HepG2 (cell line): Measurements from ENCODE around the gene PRSS36. TPM values are rescaled to one million over a fixed set of nuclear protein-coding genes. Genes with fewer than 3 reads are reported as not detected.

ENCODE experiments used
- ATAC-seq: fragments of 200-7000 bp; cut with Tn5 transposase; 3 replicates; pipeline ENCODE4 v1.9.1; 2020; ENCODE audit warnings: mild to moderate bottlenecking, moderate library complexity
- BruUV-seq: library from RNA; stranded (reverse); fragments of 400-500 nt; replicated peaks from 2 replicates; lab custom pipeline; 2021; lab: Mats Ljungman, UMichigan
- CTCF ChIA-PET: fragments of 300-600 bp; formaldehyde crosslinking; extraction: SDS; loops from one replicate; lab custom pipeline; 2021; ENCODE audit warnings: low total read pairs, inconsistent platforms, low intra/inter-chr PET ratio; lab: Yijun Ruan, JAX
- POLR2A ChIA-PET: fragments of 350-600 bp; sonication (Branson Sonifier 250); formaldehyde crosslinking; loops from one replicate; lab custom pipeline; 2020; ENCODE audit warnings: antibody characterized with exemption, inconsistent platforms; lab: Yijun Ruan, JAX
- DNase-seq: peaks from one replicate; pipeline ENCODE4 v3.0.0-alpha.2; 2015; ENCODE audit warnings: low spot score
- FAIRE-seq: peaks from 3 replicates; lab custom pipeline; 2011; peaks lifted over from hg19 to GRCh38; lab: Jason Lieb, UNC
- H2AFZ ChIP-seq: one replicate; pipeline ENCODE4 v1.6.1; 2011; ENCODE audit warnings: low read length, inconsistent platforms
- H3K27ac ChIP-seq: fragments of 300-600 bp; 3 replicates; pipeline ENCODE4 v1.8.0; 2011; ENCODE audit warnings: mixed run types, mild to moderate bottlenecking, mixed read lengths, low read length, inconsistent platforms; ENCODE audit not compliant: insufficient read depth; ENCODE audit errors: extremely low read length
- H3K27me3 ChIP-seq, 2 experiments: fragments of 200-600 bp in 1 of 2; 2 replicates in 1 of 2; 3 replicates in 1 of 2; pipeline versions ENCODE4 v1.6.0 to v1.8.0; 2011; ENCODE audit warnings: low read length in 2 of 2, mild to moderate bottlenecking in 2 of 2, moderate library complexity in 2 of 2, inconsistent platforms in 1 of 2; ENCODE audit not compliant: insufficient read depth in 2 of 2, control insufficient read depth in 1 of 2
- H3K36me3 ChIP-seq, 2 experiments: fragments of 200-600 bp in 1 of 2; replicated peaks in 1 of 2; 2 replicates in 1 of 2; 3 replicates in 1 of 2; pipeline versions ENCODE4 v1.5.1 to v1.8.0; 2011; ENCODE audit warnings: low read length in 2 of 2, inconsistent platforms in 1 of 2; ENCODE audit not compliant: insufficient read depth in 2 of 2, control insufficient read depth in 1 of 2
- H3K4me1 ChIP-seq: 2 replicates; pipeline ENCODE4 v1.5.1; 2012; ENCODE audit warnings: low read length, inconsistent platforms; ENCODE audit not compliant: insufficient read depth
- H3K4me2 ChIP-seq: 2 replicates; pipeline ENCODE4 v1.6.0; 2011; ENCODE audit warnings: low read depth, low read length, inconsistent platforms
- H3K4me3 ChIP-seq, 3 experiments: fragments of 200-600 bp in 1 of 3; sonication (generic), shearing (Covaris generic) in 1 of 3; replicated peaks in 1 of 3; 2 replicates each; pipeline ENCODE4 v1.5.1; 2011 to 2016; ENCODE audit warnings: low read length in 3 of 3, inconsistent platforms in 2 of 3, low read depth in 2 of 3, mild to moderate bottlenecking in 2 of 3, control low read depth in 1 of 3, mixed read lengths in 1 of 3; ENCODE audit not compliant: insufficient read depth in 1 of 3
- H3K79me2 ChIP-seq: one replicate; pipeline ENCODE4 v1.6.1; 2011; ENCODE audit warnings: low read length, inconsistent platforms; ENCODE audit not compliant: insufficient read depth
- H3K9ac ChIP-seq: 2 replicates; pipeline ENCODE4 v1.6.0; 2011; ENCODE audit warnings: mild to moderate bottlenecking, low read depth, low read length, inconsistent platforms; ENCODE audit not compliant: insufficient read depth
- H3K9me3 ChIP-seq: 2 replicates; pipeline ENCODE4 v1.5.1; 2012; ENCODE audit warnings: mild to moderate bottlenecking, low read length
- H4K20me1 ChIP-seq: 2 replicates; pipeline ENCODE4 v1.6.0; 2011; ENCODE audit warnings: inconsistent platforms, mild to moderate bottlenecking, low read length, moderate library complexity; ENCODE audit not compliant: insufficient read depth
- ATF5 ChIP-seq: sonication (generic); formaldehyde crosslinking; IDR thresholded peaks from 2 replicates; pipeline ENCODE4 v1.4.0; 2020; ENCODE audit warnings: mild to moderate bottlenecking, low read depth, missing genetic modification reagents
- FOXP1 ChIP-seq, 2 experiments: fragments of 450-650 bp in 1 of 2; IDR thresholded peaks; 2 replicates each; pipeline ENCODE4 v1.6.1; 2017 to 2018; ENCODE audit warnings: antibody characterized with exemption in 1 of 2
- IRF9 ChIP-seq: sonication (generic); formaldehyde crosslinking; IDR thresholded peaks from 2 replicates; pipeline ENCODE4 v1.8.0; 2022; ENCODE audit warnings: missing genetic modification reagents, mild to moderate bottlenecking, borderline replicate concordance
- MIER3 ChIP-seq: IDR thresholded peaks from 2 replicates; pipeline ENCODE4 v1.6.1; 2016; ENCODE audit warnings: missing compliant biosample characterization, borderline replicate concordance
- YY1 ChIP-seq: IDR thresholded peaks from 2 replicates; pipeline ENCODE4 v1.6.1; 2011; ENCODE audit warnings: low read length, low read depth, moderate library complexity, mild to moderate bottlenecking; ENCODE audit not compliant: insufficient read depth, insufficient replicate concordance
- ZNF160 ChIP-seq: sonication (generic); formaldehyde crosslinking; IDR thresholded peaks from 2 replicates; pipeline ENCODE4 v1.8.0; 2022; ENCODE audit warnings: mild to moderate bottlenecking, inconsistent platforms, missing genetic modification reagents
- WGBS: methylation state at CpG from one replicate; pipeline ENCODE4 v1.1.6; 2017; ENCODE audit warnings: low lambda C conversion rate; 5-methylcytosine and 5-hydroxymethylcytosine counted together
- in situ Hi-C: cut with HindIII; loops from 2 replicates; pipeline ENCODE4 v1.10.0; 2017; ENCODE audit warnings: low pct_unique_long_range_greater_than_20kb; ENCODE audit not compliant: extremely low pct_ligation_motif_present
- intact Hi-C: fragments of 100-400 bp; cut with micrococcal nuclease; formaldehyde crosslinking; loops from one replicate; pipeline ENCODE4 v1.10.0; 2022; ENCODE audit not compliant: unreplicated experiment
- polyA plus RNA-seq, 8 experiments: library from polyadenylated mRNA; depleted of rRNA in 3 of 8; stranded (reverse) in 7 of 8; unstranded in 1 of 8; fragments of >200 nt; fragmentation: Illumina TruSeq in 4 of 8; extraction: Trizol in 4 of 8; gene quantifications; 2 replicates each; pipeline versions ENCODE4 v1.2.1 to v1.2.3, GENCODE V29; 2011 to 2016; ENCODE audit warnings: low read depth in 4 of 8, missing spikeins in 1 of 8, mixed read lengths in 1 of 8; ENCODE audit not compliant: insufficient read depth in 1 of 8
- total RNA-seq, 5 experiments: library from RNA; depleted of rRNA; stranded (reverse); fragments of >200 nt; fragmentation: Illumina TruSeq; extraction: Trizol; gene quantifications; 2 replicates each; pipeline ENCODE4 v1.2.3, GENCODE V29; 2016; ENCODE audit warnings: low read depth in 1 of 5

Gene PRSS36
- total and polyA plus RNA-seq, 2 of the 13 experiments (the other 11 are each of a cell fraction or from before 2014, with no cell fraction given) = 1.5 to 2.1 TPM

GRCh38 chr16:31148281-31148728, 1.6 kb downstream of the PRSS36 start (continued):
- no peak for TF ChIP-seq YY1
- TF ChIP-seq, all 625 proteins: peak for 3

GRCh38 chr16:31147574-31147973, 2.3 kb downstream of the PRSS36 start:
- Histone ChIP-seq H3K9ac (no peak overlapping the region), H2AFZ (no peak overlapping the region), H4K20me1 (no peaks in the 10 kb centered on the region), H3K4me2 (no peak overlapping the region)
- FAIRE-seq = no peak
- intact Hi-C loops = loop anchor here (10.0 kb wide), 1 partner anchor 193 kb away; the partner anchor contains the start of gene SETD1A
- TF ChIP-seq ZNF160 (CRISPR knock-in tag) (no peak), IRF9 (CRISPR knock-in tag) (no peak), FOXP1 (IDR thresholded peaks at IDR 0.05) (no peak), FOXP1 (CRISPR knock-in tag; IDR thresholded peaks at IDR 0.05) (no peak), ATF5 (CRISPR knock-in tag) (no peak), MIER3 (CRISPR knock-in tag) (no peak)
- TF ChIP-seq, all 625 proteins: peak for 0
- Histone ChIP-seq H3K4me3 (no peak overlapping the region), H3K27ac (no peak overlapping the region), H3K4me1 (peaks cover 48% of the 10 kb centered on the region), H3K9me3 (no peaks in the 10 kb centered on the region), H3K79me2 (no peaks in the 10 kb centered on the region), H3K27me3 (peaks cover 0 to 33% of the 10 kb centered on the region in 2 experiments; a peak in 4 of 5 replicates), H3K36me3 (no peaks in the 10 kb centered on the region)
- DNase-seq (no peak), ATAC-seq (no peak)
- 46% methylated on average over 3 of the region's 3 CpGs for WGBS
- CTCF ChIA-PET = no interaction called here
- POLR2A ChIA-PET = interaction anchor here (0.6 to 1.6 kb wide), 2 partner anchors 9 to 30 kb away, joined by 3 read pairs; partner anchors contain the start of gene KAT8
- no TSS peak for BruUV-seq
- in situ Hi-C loops = no loop called here
